GM19193 (cell line): ENCODE measurements around the gene PIP5K1A.

ENCODE experiments used
- POLR2A ChIP-seq: IDR thresholded peaks from 4 replicates; pipeline ENCODE4 v1.6.1; 2011; ENCODE audit not compliant: insufficient read depth, insufficient read length; ENCODE audit errors: extremely low read depth

PIP5K1A gene

GRCh38 chr1:151175863-151176262, 22.5 kb upstream of the PIP5K1A start, which contains the start of gene TMOD4:
TMOD4 (minus strand) TSS chr1:151175981; CDS start chr1:151174875, 1,106 bp downstream.
- no peak for TF ChIP-seq POLR2A

DNA sequence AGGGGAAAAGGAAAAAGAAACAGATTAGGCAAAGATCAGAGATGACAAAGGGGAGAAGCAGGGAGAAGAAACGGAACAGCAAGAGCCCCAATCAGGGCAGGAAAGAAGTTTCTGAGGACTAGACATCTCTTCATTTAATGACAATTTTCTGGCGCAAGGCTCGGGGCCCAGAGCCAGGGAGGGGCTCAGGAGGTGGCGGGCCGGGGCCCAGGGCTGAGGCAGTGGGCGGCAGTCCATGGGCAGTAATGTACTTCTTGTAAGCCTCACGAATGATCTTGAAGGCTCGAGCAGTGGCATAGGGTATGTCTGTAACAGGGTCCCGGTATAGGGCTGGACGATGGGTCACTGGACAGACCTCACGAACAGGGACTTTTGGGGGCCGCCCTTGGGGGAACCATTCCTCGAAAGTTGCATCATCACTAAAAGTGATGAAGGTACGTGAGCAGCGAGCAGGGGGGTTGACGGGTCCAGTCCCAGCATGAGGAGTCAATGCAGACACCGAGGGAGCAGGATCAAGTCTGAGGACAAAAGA, 21.8 kb upstream of the PIP5K1A start:
- TF ChIP-seq POLR2A = no peak

GRCh38 chr1:151184211-151184610, 14.1 kb upstream of the PIP5K1A start:
- no peak for TF ChIP-seq POLR2A

GRCh38 chr1:151187205-151187604, 11.1 kb upstream of the PIP5K1A start:
- TF ChIP-seq POLR2A = no peak

DNA sequence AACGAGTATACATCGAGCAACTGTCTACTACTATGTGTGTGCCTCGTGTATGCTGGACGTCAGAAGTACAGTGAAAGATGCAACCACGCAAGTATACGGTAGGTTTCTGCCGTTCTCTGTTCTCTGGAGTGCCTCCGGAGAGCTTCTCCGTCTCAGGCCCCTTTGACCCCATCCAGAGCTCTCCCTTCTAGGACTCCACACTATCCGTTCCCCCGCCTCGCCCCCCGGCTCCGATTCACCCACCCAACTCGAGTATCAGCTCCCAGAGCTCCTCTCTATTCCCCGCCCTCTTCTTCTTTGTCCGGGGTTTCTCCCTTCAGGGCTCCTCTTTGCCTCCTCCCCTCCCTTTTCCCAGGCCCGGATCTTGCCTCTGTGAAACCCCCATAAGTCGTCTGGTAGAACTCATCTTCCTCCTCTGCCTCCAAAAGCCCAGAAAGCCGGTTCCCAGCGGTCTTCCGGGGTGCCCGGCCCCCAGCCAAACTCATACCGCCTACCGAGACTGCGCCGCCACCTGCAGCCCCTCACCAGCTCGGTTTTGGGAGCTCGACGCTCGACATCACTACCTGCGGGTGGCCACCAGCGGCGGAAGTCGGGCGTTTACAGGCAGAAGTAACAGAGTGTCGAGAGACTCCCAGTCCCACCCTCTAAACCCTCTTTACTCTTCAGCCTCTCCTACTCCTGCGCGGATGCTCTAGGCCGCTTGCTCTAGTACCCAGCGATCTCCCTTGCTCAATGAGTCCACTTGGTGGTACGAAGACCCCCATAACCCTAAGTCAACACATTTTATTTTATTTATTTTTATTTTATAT, 8.5 kb upstream of the PIP5K1A start, which contains the start of gene VPS72:
Gene VPS72, minus strand, starts transcription at position 561 of the 809 bp plus-strand sequence. Its CDS starts 76 bp downstream, at position 485.
- TF ChIP-seq POLR2A = peak; percentile 90

DNA sequence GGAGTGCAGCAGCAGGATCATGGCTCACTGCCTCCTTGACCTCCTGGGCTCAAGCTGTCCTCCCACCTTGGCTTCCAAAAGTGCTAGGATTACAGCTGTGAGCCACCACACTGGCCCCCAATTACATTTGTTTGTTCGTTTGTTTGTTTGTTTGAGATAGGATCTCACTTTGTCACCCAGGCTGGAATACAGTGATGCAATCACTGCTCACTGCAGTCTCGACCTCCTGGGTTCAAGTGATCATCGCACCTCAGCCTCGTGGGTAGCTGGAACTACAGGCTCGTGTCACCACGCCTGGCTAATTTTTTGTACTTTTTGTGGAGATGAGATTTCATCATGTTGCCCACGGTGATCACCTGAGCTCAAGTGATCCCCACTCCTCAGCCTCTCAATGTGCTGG, 6.3 kb upstream of the PIP5K1A start:
- TF ChIP-seq POLR2A = no peak

DNA sequence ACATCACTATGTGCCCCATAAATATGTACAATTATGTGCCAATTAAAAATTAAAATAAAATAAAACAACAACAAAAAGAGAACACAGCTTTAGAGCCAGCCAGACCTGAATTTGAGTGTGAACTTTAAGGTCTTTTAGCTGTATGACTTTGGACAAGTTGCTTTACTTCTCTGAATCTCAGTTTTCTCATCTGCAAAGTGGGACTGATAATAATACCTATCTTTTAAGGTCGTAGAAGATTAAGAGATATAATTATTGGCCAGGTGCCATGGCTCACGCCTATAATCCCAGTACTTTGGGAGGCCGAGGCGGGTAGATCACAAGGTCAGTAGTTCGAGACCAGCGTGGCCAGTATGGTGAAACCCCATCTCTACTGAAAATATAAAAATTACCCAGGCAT, 5.0 kb upstream of the PIP5K1A start:
- no peak for TF ChIP-seq POLR2A

DNA sequence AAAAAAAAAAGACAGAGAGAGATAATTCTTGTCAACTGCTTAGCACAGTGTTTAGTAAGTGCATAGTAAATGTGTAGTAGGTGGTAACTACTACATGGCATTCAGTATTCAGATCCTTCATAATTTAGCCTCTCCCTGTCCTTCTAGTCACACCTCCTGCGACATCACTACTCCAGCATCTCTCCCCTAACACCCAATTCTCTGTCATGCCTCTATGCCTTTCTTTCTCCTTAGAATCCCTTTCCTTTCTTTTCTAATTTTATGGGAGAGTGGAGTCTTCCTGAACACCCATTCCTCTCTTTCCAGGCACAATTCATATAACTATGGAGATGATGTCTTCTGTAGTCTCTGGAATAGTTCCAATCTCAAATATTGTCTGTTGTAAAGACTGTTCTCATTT, 4.5 kb upstream of the PIP5K1A start:
- TF ChIP-seq POLR2A = no peak

DNA sequence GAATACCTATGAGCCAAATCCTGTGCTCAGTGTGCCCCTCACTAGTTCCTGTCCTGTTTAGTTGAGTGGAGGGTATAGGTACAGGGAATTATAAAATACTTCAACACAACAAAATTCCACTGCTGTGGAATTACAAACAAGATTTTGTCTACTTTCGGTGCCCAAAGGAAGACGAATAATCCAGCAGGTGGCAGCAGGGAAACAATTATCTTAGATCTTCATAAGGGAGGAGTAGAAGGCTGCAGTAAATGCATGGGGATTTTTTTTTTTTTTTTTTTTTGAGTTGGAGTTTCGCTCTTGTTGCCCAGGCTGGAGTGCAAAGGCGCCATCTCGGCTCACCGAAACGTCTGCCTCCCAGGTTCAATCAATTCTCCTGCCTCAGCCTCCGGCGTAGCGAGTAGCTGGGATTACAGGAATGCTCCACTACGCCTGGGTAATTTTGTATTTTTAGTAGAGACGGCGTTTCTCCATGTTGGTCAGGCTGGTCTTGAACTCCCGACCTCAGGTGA, 2.0 kb upstream of the PIP5K1A start:
- TF ChIP-seq POLR2A = no peak

- no peak for TF ChIP-seq POLR2A
Observed at GRCh38 chr1:151197863-151198253, 494 bp upstream of the PIP5K1A start.

- no peak for TF ChIP-seq POLR2A
Observed at GRCh38 chr1:151199873-151200581, 1.7 kb downstream of the PIP5K1A start.

GRCh38 chr1:151210830-151211229, 12.5 kb downstream of the PIP5K1A start:
- TF ChIP-seq POLR2A = no peak

DNA sequence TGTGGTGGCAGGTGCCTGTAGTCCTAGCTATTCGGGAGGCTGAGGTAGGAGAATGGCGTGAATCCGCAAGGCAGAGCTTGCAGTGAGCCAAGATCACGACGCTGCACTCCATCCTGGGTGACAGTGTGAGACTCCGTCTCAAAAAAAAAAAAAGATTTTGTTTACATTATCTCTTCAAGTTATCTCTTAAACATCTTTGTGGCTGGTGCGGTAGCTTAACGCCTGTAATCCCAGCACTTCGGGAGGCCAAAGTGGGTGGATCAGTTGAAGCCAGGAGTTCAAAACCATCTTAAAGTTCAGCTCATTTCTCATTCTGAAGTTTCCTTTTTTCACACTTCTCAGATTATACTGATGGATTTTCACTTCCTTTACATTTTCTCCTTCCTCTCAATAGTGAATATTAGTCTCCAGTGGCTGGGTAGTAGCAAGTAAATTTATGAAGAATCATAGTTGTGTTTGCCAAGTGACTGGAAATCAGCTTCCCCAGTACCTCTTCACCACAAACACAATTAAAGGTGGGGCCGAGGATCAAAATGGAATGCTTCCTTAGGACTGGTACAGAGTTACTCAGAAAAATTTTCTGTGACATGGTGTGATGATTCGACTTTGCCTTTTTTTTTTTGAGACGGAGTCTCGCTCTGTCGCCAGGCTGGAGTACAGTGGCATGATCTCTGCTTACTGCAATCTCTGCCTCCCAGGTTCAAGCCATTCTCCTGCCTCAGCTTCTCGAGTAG, 13.8 kb downstream of the PIP5K1A start:
- no peak for TF ChIP-seq POLR2A

DNA sequence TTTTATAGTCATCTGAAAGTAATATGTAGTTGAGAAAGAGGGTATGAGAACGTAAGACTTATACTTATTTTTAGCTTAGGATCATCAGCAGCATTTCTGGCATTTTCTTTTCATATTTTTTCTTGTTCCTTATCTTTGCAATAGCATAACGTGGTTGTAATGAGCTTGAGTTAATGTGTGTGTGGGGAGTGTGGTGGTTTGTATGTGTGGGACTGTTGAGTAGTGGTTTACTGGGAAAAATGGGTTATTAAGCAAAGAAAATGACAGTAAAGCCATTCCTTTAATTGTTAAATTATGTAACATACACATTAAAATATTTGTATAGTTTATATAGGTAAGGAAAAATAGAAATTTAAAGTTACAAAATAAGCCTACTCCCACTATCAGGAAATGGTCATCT, 15.2 kb downstream of the PIP5K1A start:
- no peak for TF ChIP-seq POLR2A

DNA sequence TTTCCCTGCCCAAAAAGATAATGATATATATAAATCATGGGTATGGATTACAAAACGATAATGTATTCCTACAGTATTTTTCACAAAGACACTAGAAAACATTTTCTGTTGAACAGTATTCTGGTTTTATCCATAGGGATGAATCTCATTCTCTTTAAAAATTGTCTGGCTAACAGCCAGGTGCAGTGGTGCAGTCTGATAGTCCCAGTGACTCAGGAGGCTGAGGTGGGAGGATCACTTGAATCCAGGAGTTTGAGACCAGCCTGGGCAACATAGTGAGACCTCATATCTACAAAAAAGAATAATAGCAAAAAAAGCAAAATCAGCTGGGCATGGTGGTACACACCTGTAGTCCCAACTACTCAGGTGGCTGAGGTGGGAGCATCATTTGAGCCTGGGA, 23.3 kb downstream of the PIP5K1A start:
- TF ChIP-seq POLR2A = no peak
